Measurements from ENCODE around the gene PTPN13.

DNA sequence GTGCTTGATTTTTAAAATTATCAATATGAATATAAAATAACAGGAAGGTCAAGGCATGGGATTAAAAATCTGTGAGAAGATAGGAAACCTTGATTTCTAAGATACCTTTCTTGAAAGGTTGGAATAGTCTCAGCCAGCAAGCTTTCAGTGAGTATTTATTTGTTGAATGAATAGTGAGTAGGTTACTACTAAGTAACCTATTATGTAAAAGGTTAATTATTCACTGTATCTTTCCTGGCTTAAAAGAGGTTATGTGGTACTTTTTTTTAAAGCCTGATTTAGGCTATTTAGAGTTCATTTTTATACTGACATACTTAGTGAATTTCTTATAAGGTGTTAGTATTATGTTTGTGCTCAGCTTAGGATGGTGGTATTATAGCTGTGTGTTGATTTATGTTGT lies 123.5 kb downstream of the PTPN13 start:
- TF ChIP-seq, protein P1, sequence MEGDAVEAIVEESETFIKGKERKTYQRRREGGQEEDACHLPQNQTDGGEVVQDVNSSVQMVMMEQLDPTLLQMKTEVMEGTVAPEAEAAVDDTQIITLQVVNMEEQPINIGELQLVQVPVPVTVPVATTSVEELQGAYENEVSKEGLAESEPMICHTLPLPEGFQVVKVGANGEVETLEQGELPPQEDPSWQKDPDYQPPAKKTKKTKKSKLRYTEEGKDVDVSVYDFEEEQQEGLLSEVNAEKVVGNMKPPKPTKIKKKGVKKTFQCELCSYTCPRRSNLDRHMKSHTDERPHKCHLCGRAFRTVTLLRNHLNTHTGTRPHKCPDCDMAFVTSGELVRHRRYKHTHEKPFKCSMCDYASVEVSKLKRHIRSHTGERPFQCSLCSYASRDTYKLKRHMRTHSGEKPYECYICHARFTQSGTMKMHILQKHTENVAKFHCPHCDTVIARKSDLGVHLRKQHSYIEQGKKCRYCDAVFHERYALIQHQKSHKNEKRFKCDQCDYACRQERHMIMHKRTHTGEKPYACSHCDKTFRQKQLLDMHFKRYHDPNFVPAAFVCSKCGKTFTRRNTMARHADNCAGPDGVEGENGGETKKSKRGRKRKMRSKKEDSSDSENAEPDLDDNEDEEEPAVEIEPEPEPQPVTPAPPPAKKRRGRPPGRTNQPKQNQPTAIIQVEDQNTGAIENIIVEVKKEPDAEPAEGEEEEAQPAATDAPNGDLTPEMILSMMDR (IDR thresholded peaks at IDR 0.05): no peak
- no peak for TF ChIP-seq POLR2A (IDR thresholded peaks at IDR 0.05)
